CD14-positive monocyte (primary cell): ENCODE data around the gene RIMBP2. TPM values are rescaled to one million over a fixed set of nuclear protein-coding genes. Genes with fewer than 3 reads are reported as not detected.

ENCODE experiments used
- DNase-seq, 3 donors: peaks; one replicate each; pipeline ENCODE4 v3.0.0-alpha.2; 2011 to 2022
- H2AFZ ChIP-seq: 2 replicates; pipeline ENCODE4 v1.6.0; 2012; ENCODE audit warnings: mild to moderate bottlenecking, low read depth, low read length, inconsistent platforms; ENCODE audit not compliant: insufficient read depth, poor library complexity, severe bottlenecking
- H3K27ac ChIP-seq, 2 donors: 1 replicate in 1 of 2; 2 replicates in 1 of 2; pipeline ENCODE4 v1.5.1; 2012 to 2013; ENCODE audit warnings: low read length in 2 of 2, control low read depth in 1 of 2, inconsistent platforms in 1 of 2, low read depth in 1 of 2, mild to moderate bottlenecking in 1 of 2
- H3K27me3 ChIP-seq, 2 donors: one replicate each; pipeline versions ENCODE4 v1.6.0 to v1.6.1; 2011 to 2013; ENCODE audit warnings: low read length in 2 of 2; ENCODE audit not compliant: control insufficient read depth in 2 of 2, insufficient read depth in 2 of 2
- H3K36me3 ChIP-seq, 2 donors: replicated peaks in 1 of 2; 1 replicate in 1 of 2; 2 replicates in 1 of 2; pipeline versions ENCODE4 v1.5.1 to v1.6.1; 2012 to 2013; ENCODE audit warnings: low read length in 2 of 2, control low read depth in 1 of 2, inconsistent platforms in 1 of 2, mild to moderate bottlenecking in 1 of 2; ENCODE audit not compliant: insufficient read depth in 2 of 2, control insufficient read depth in 1 of 2
- H3K4me1 ChIP-seq, 2 donors: 1 replicate in 1 of 2; 2 replicates in 1 of 2; pipeline versions ENCODE4 v1.5.1 to v1.6.1; 2012 to 2013; ENCODE audit warnings: low read length in 2 of 2, control low read depth in 1 of 2, inconsistent platforms in 1 of 2, mild to moderate bottlenecking in 1 of 2, moderate library complexity in 1 of 2; ENCODE audit not compliant: insufficient read depth in 2 of 2, control insufficient read depth in 1 of 2
- H3K4me2 ChIP-seq: replicated peaks from 2 replicates; pipeline ENCODE3; 2012; ENCODE audit warnings: low read length, moderate library complexity, mild to moderate bottlenecking; ENCODE audit not compliant: poor library complexity, severe bottlenecking; ENCODE audit errors: extremely low read depth
- H3K4me3 ChIP-seq, 3 experiments: fragments of 200-600 bp in 1 of 3; sonication (generic) in 1 of 3; replicated peaks in 1 of 3; 1 replicate in 2 of 3; 2 replicates in 1 of 3; pipeline ENCODE4 v1.5.1; 2011 to 2013; ENCODE audit warnings: low read length in 3 of 3, mild to moderate bottlenecking in 3 of 3, control low read depth in 2 of 3, low read depth in 2 of 3, inconsistent platforms in 1 of 3, moderate library complexity in 1 of 3
- H3K79me2 ChIP-seq: 2 replicates; pipeline ENCODE4 v1.6.0; 2012; ENCODE audit warnings: mild to moderate bottlenecking, control low read depth, inconsistent platforms, low read length, moderate library complexity; ENCODE audit not compliant: insufficient read depth
- H3K9ac ChIP-seq: 2 replicates; pipeline ENCODE4 v1.6.0; 2017; ENCODE audit warnings: low read length, mild to moderate bottlenecking; ENCODE audit not compliant: insufficient read depth, poor library complexity, severe bottlenecking
- H3K9me3 ChIP-seq, 2 donors: replicated peaks in 1 of 2; 1 replicate in 1 of 2; 2 replicates in 1 of 2; pipeline versions ENCODE4 v1.5.1 to v1.6.1; 2012 to 2013; ENCODE audit warnings: low read length in 2 of 2, control low read depth in 1 of 2; ENCODE audit not compliant: control insufficient read depth in 1 of 2, insufficient read depth in 1 of 2
- H4K20me1 ChIP-seq: 2 replicates; pipeline ENCODE4 v1.6.0; 2012; ENCODE audit warnings: mild to moderate bottlenecking, low read length, control low read depth, moderate library complexity; ENCODE audit not compliant: insufficient read depth
- H3K27ac Mint-ChIP-seq, 7 donors: one replicate each; pipeline ENCODE4 v1.8.0; 2020; ENCODE audit warnings: mild to moderate bottlenecking in 7 of 7, mixed read lengths in 7 of 7, moderate library complexity in 6 of 7, inconsistent platforms in 2 of 7
- H3K27me3 Mint-ChIP-seq, 3 donors: one replicate each; pipeline ENCODE4 v1.8.0; 2021 to 2022; ENCODE audit warnings: low read depth in 3 of 3, mild to moderate bottlenecking in 3 of 3, mixed read lengths in 3 of 3, moderate library complexity in 3 of 3, inconsistent platforms in 1 of 3
- H3K36me3 Mint-ChIP-seq, 2 donors: one replicate each; pipeline ENCODE4 v1.8.0; 2020; ENCODE audit warnings: mixed read lengths in 2 of 2, inconsistent platforms in 1 of 2, mild to moderate bottlenecking in 1 of 2
- H3K4me1 Mint-ChIP-seq: one replicate; pipeline ENCODE4 v1.8.0; 2020; ENCODE audit warnings: mild to moderate bottlenecking, mixed read lengths
- H3K4me3 Mint-ChIP-seq, 2 donors: one replicate each; pipeline ENCODE4 v1.8.0; 2020; ENCODE audit warnings: mild to moderate bottlenecking in 2 of 2, mixed read lengths in 2 of 2, moderate library complexity in 1 of 2
- H3K9me3 Mint-ChIP-seq, 7 donors: one replicate each; pipeline ENCODE4 v1.8.0; 2020 to 2022; ENCODE audit warnings: mixed read lengths in 7 of 7, mild to moderate bottlenecking in 6 of 7, moderate library complexity in 6 of 7, inconsistent platforms in 2 of 7
- CTCF ChIP-seq: fragments of 200-600 bp; IDR thresholded peaks from one replicate; pipeline ENCODE4 v1.8.0; 2022; ENCODE audit warnings: antibody characterized with exemption, mild to moderate bottlenecking
- WGBS: methylation state at CpG from one replicate; pipeline ENCODE4 v1.1.5; 2013; ENCODE audit warnings: missing lambda C conversion rate; ENCODE audit not compliant: insufficient coverage; 5-methylcytosine and 5-hydroxymethylcytosine counted together
- intact Hi-C, 2 donors: fragments of 100-400 bp; cut with micrococcal nuclease; formaldehyde crosslinking; loops; one replicate each; pipeline versions ENCODE4 v1.15.0 to v1.15.1; 2023
- polyA plus RNA-seq, 3 donors: library from polyadenylated mRNA; depleted of rRNA in 1 of 3; unstranded in 2 of 3; stranded (reverse) in 1 of 3; fragments of 300-500 nt in 2 of 3; fragments of >200 nt in 1 of 3; fragmentation: Illumina TruSeq in 2 of 3; gene quantifications; 1 replicate in 2 of 3; 2 replicates in 1 of 3; pipeline ENCODE4 v1.2.3, GENCODE V29; 2012 to 2021

The RIMBP2 gene
- polyA plus RNA-seq, 3 donors = not detected

- H4K20me1 ChIP-seq = no peaks in the 10 kb centered on the region
- Mint-ChIP-seq H3K9me3 (peaks cover 0 to 3% (median 0%) of the 10 kb centered on the region in 7 donors), H3K4me1 (no peaks in the 10 kb centered on the region), H3K4me3 (no peak overlapping the region), H3K27ac (no peak overlapping the region), H3K36me3 (no peaks in the 10 kb centered on the region), H3K27me3 (peaks cover 5 to 10% (median 7%) of the 10 kb centered on the region in 3 donors)
- H3K79me2 ChIP-seq = no peaks in the 10 kb centered on the region
- no peaks in the 10 kb centered on the region for H3K27me3 ChIP-seq
- no peak overlapping the region for H3K4me3 ChIP-seq
- DNase-seq = no peak
- H3K27ac ChIP-seq = no peak overlapping the region
- H3K9ac ChIP-seq = no peak overlapping the region
- no peaks in the 10 kb centered on the region for H3K9me3 ChIP-seq
- no peak overlapping the region for H2AFZ ChIP-seq
- no peaks in the 10 kb centered on the region for H3K4me1 ChIP-seq
- H3K36me3 ChIP-seq = no peaks in the 10 kb centered on the region
- intact Hi-C loops = no loop called here
- H3K4me2 ChIP-seq = no peak overlapping the region
- no peak for TF ChIP-seq CTCF
- WGBS = 33% methylated on average over 2 of the region's 5 CpGs
Measured at GRCh38 chr12:130371296-130371695, 344.8 kb downstream of the RIMBP2 start.

- DNase-seq = no peak
- no peak for TF ChIP-seq CTCF
- Histone ChIP-seq H3K27me3 (no peaks in the 10 kb centered on the region), H3K4me2 (no peak overlapping the region), H3K27ac (no peak overlapping the region), H3K4me1 (no peaks in the 10 kb centered on the region), H3K79me2 (no peaks in the 10 kb centered on the region), H3K36me3 (no peaks in the 10 kb centered on the region), H3K9ac (no peak overlapping the region), H4K20me1 (no peaks in the 10 kb centered on the region), H2AFZ (no peak overlapping the region), H3K9me3 (no peaks in the 10 kb centered on the region), H3K4me3 (no peak overlapping the region)
- WGBS = 100% methylated on average over 1 of the region's 4 CpGs
- no peak overlapping the region for H3K4me3 Mint-ChIP-seq
- intact Hi-C loops = no loop called here
- peaks cover 0 to 3% (median 0%) of the 10 kb centered on the region in 7 donors for H3K9me3 Mint-ChIP-seq
- H3K27ac Mint-ChIP-seq = no peak overlapping the region
- H3K27me3 Mint-ChIP-seq = peaks cover 4 to 7% (median 7%) of the 10 kb centered on the region in 3 donors
- H3K4me1 Mint-ChIP-seq = no peaks in the 10 kb centered on the region
- H3K36me3 Mint-ChIP-seq = no peaks in the 10 kb centered on the region
Measured at GRCh38 chr12:130369816-130370215, 346.3 kb downstream of the RIMBP2 start.
